HEK293 (cell line): ENCODE data around the gene CAMK2D.

Experiments used
- CTCF ChIA-PET: fragments of 350-600 bp; formaldehyde crosslinking; extraction: SDS; loops from one replicate; lab custom pipeline; 2021; ENCODE audit warnings: antibody characterized with exemption; lab: Yijun Ruan, JAX
- POLR2A ChIA-PET: fragments of 300-600 bp; formaldehyde crosslinking; extraction: SDS; loops from one replicate; lab custom pipeline; 2020; ENCODE audit warnings: antibody characterized with exemption, inconsistent platforms; lab: Yijun Ruan, JAX
- H3K27ac ChIP-seq: fragments of 200-500 bp; sonication (Bioruptor generic); 2 replicates; pipeline ENCODE4 v1.5.1; 2014; ENCODE audit warnings: low read depth, low read length, control low read depth, inconsistent platforms; ENCODE audit errors: extremely low read depth
- H3K36me3 ChIP-seq, 2 experiments: fragments of 200-500 bp in 1 of 2; sonication (Bioruptor generic) in 1 of 2; 1 replicate in 1 of 2; 2 replicates in 1 of 2; pipeline ENCODE4 v1.5.1; 2014 to 2017; ENCODE audit warnings: inconsistent platforms in 2 of 2, low read length in 2 of 2; ENCODE audit not compliant: control insufficient read depth in 2 of 2, insufficient read depth in 1 of 2
- H3K4me1 ChIP-seq: fragments of 200-500 bp; sonication (Bioruptor generic); 2 replicates; pipeline ENCODE4 v1.5.1; 2014; ENCODE audit warnings: mild to moderate bottlenecking, low read length, inconsistent platforms; ENCODE audit not compliant: control insufficient read depth, insufficient read depth
- H3K4me3 ChIP-seq: 2 replicates; pipeline ENCODE4 v1.5.1; 2011; ENCODE audit warnings: low read depth, mild to moderate bottlenecking, control low read depth, low read length, moderate library complexity
- H3K9me3 ChIP-seq: fragments of 200-500 bp; sonication (Bioruptor generic); 2 replicates; pipeline ENCODE4 v1.5.1; 2014; ENCODE audit warnings: low read depth, low read length, inconsistent platforms; ENCODE audit not compliant: control insufficient read depth, insufficient read depth
- PRDM6 ChIP-seq: fragments of 450-650 bp; formaldehyde crosslinking; IDR thresholded peaks from 2 replicates; pipeline ENCODE4 v1.5.1; 2017; ENCODE audit warnings: missing biosample characterization, missing genetic modification characterization
- ZBTB1 ChIP-seq: fragments of 450-650 bp; formaldehyde crosslinking; IDR thresholded peaks from 2 replicates; pipeline ENCODE4 v1.5.1; 2016; ENCODE audit warnings: missing biosample characterization, missing genetic modification characterization
- ZFHX2 ChIP-seq: fragments of 450-650 bp; formaldehyde crosslinking; conservative IDR thresholded peaks from 2 replicates; pipeline ENCODE4 v1.5.1; 2016; ENCODE audit warnings: missing biosample characterization, missing genetic modification characterization
- ZIC2 ChIP-seq: fragments of 450-650 bp; formaldehyde crosslinking; IDR thresholded peaks from 2 replicates; pipeline ENCODE4 v1.5.1; 2016; ENCODE audit warnings: missing biosample characterization, missing genetic modification characterization
- ZNF133 ChIP-seq: fragments of 450-650 bp; formaldehyde crosslinking; IDR thresholded peaks from 2 replicates; pipeline ENCODE4 v1.5.1; 2016; ENCODE audit warnings: missing biosample characterization, missing genetic modification characterization
- ZNF148 ChIP-seq: fragments of 450-650 bp; formaldehyde crosslinking; IDR thresholded peaks from 2 replicates; pipeline ENCODE4 v1.5.0; 2017; ENCODE audit warnings: missing biosample characterization, missing genetic modification characterization, borderline replicate concordance
- ZNF155 ChIP-seq: fragments of 450-650 bp; formaldehyde crosslinking; IDR thresholded peaks from 2 replicates; pipeline ENCODE4 v1.5.1; 2016; ENCODE audit warnings: missing biosample characterization, missing genetic modification characterization
- ZNF2 ChIP-seq: fragments of 450-650 bp; formaldehyde crosslinking; IDR thresholded peaks from 2 replicates; pipeline ENCODE4 v1.5.1; 2016; ENCODE audit warnings: missing biosample characterization, missing genetic modification characterization
- ZNF394 ChIP-seq: fragments of 450-650 bp; formaldehyde crosslinking; IDR thresholded peaks from 2 replicates; pipeline ENCODE4 v1.5.1; 2016; ENCODE audit warnings: missing biosample characterization, missing genetic modification characterization, mild to moderate bottlenecking, moderate library complexity, borderline replicate concordance
- ZNF398 ChIP-seq: fragments of 450-650 bp; formaldehyde crosslinking; IDR thresholded peaks from 2 replicates; pipeline ENCODE4 v1.5.1; 2017; ENCODE audit warnings: missing biosample characterization, missing genetic modification characterization
- ZNF416 ChIP-seq: fragments of 450-650 bp; formaldehyde crosslinking; IDR thresholded peaks from 2 replicates; pipeline ENCODE4 v1.5.1; 2016; ENCODE audit warnings: missing biosample characterization, missing genetic modification characterization
- ZNF521 ChIP-seq: fragments of 450-650 bp; formaldehyde crosslinking; IDR thresholded peaks from 2 replicates; pipeline ENCODE4 v1.5.1; 2017; ENCODE audit warnings: missing biosample characterization, mild to moderate bottlenecking, missing genetic modification characterization
- ZNF610 ChIP-seq: fragments of 450-650 bp; formaldehyde crosslinking; IDR thresholded peaks from 2 replicates; pipeline ENCODE4 v1.5.1; 2016; ENCODE audit warnings: missing biosample characterization, missing genetic modification characterization, borderline replicate concordance
- ZNF747 ChIP-seq: fragments of 450-650 bp; formaldehyde crosslinking; IDR thresholded peaks from 2 replicates; pipeline ENCODE4 v1.5.1; 2016; ENCODE audit warnings: missing biosample characterization, missing genetic modification characterization
- ZNF76 ChIP-seq: fragments of 450-650 bp; formaldehyde crosslinking; IDR thresholded peaks from 2 replicates; pipeline ENCODE4; 2016; ENCODE audit warnings: low read depth, missing biosample characterization, missing genetic modification characterization, borderline replicate concordance
- ZSCAN30 ChIP-seq: fragments of 450-650 bp; IDR thresholded peaks from 2 replicates; pipeline ENCODE4 v1.5.1; 2018; ENCODE audit warnings: missing biosample characterization, mild to moderate bottlenecking, missing genetic modification characterization, moderate library complexity
- ZXDB ChIP-seq: fragments of 450-650 bp; formaldehyde crosslinking; IDR thresholded peaks from 2 replicates; pipeline ENCODE4 v1.5.1; 2016; ENCODE audit warnings: missing biosample characterization, missing genetic modification characterization
- TF ChIP-seq, protein P1 (sequence below): fragments of 450-650 bp; formaldehyde crosslinking; IDR thresholded peaks from 2 replicates; pipeline ENCODE4 v1.5.1; 2016; ENCODE audit warnings: missing biosample characterization, missing genetic modification characterization
- TF ChIP-seq, protein P2 (sequence below): fragments of 450-650 bp; formaldehyde crosslinking; IDR thresholded peaks from 2 replicates; pipeline ENCODE4; 2016; ENCODE audit warnings: missing biosample characterization, missing genetic modification characterization
- TF ChIP-seq, protein P3 (sequence below): fragments of 450-650 bp; formaldehyde crosslinking; IDR thresholded peaks from 2 replicates; pipeline ENCODE4 v1.5.1; 2016; ENCODE audit warnings: missing biosample characterization, missing genetic modification characterization

CAMK2D gene

DNA sequence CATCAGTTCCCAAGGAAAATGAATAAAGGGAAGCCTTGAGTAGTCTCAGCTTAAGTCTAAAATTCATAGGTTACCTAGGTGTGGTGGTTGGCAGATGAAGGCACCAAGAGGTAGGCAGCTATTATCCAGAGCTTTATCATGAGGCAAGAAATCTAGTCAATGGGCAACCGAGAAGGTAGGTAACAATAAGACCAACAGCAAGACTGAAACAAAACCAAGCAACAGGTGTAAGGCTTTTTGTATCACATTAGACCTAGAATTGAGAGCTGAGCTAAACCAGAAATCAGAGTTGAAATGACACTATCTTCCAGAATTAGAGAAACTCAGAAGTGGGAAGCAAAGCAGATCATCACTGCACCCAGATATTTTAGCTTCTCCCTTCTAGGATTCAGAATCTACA is 117.1 kb downstream of the CAMK2D start (continued):
- TF ChIP-seq ZNF398 (tag by site-specific recombination) (no peak), ZNF521 (tag by site-specific recombination) (no peak), ZNF747 (tag by site-specific recombination) (no peak), ZNF76 (tag by site-specific recombination) (no peak)
- TF ChIP-seq, protein P1, sequence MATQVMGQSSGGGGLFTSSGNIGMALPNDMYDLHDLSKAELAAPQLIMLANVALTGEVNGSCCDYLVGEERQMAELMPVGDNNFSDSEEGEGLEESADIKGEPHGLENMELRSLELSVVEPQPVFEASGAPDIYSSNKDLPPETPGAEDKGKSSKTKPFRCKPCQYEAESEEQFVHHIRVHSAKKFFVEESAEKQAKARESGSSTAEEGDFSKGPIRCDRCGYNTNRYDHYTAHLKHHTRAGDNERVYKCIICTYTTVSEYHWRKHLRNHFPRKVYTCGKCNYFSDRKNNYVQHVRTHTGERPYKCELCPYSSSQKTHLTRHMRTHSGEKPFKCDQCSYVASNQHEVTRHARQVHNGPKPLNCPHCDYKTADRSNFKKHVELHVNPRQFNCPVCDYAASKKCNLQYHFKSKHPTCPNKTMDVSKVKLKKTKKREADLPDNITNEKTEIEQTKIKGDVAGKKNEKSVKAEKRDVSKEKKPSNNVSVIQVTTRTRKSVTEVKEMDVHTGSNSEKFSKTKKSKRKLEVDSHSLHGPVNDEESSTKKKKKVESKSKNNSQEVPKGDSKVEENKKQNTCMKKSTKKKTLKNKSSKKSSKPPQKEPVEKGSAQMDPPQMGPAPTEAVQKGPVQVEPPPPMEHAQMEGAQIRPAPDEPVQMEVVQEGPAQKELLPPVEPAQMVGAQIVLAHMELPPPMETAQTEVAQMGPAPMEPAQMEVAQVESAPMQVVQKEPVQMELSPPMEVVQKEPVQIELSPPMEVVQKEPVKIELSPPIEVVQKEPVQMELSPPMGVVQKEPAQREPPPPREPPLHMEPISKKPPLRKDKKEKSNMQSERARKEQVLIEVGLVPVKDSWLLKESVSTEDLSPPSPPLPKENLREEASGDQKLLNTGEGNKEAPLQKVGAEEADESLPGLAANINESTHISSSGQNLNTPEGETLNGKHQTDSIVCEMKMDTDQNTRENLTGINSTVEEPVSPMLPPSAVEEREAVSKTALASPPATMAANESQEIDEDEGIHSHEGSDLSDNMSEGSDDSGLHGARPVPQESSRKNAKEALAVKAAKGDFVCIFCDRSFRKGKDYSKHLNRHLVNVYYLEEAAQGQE = no peak

- Histone ChIP-seq H3K4me3 (no peak overlapping the region), H3K9me3 (no peaks in the 10 kb centered on the region), H3K4me1 (peaks cover 14% of the 10 kb centered on the region), H3K27ac (no peak overlapping the region), H3K36me3 (no peaks in the 10 kb centered on the region)
- ChIA-PET CTCF (no interaction called here), POLR2A (no interaction called here)
- TF ChIP-seq ZSCAN30 = no peak
- TF ChIP-seq ZFHX2 (tag by site-specific recombination) = peak; percentile 51; the same call in 1 of the 2 replicates
- TF ChIP-seq PRDM6 (tag by site-specific recombination) = peak; percentile 14; the same call in 1 of the 2 replicates
- TF ChIP-seq ZXDB (tag by site-specific recombination) = 0 out of 2 replicates have a peak, but pooled peaks have one; percentile 25
- TF ChIP-seq ZNF610 (tag by site-specific recombination) = no peak
Measured at GRCh38 chr4:113643505-113643904, 118.0 kb downstream of the CAMK2D start.

DNA sequence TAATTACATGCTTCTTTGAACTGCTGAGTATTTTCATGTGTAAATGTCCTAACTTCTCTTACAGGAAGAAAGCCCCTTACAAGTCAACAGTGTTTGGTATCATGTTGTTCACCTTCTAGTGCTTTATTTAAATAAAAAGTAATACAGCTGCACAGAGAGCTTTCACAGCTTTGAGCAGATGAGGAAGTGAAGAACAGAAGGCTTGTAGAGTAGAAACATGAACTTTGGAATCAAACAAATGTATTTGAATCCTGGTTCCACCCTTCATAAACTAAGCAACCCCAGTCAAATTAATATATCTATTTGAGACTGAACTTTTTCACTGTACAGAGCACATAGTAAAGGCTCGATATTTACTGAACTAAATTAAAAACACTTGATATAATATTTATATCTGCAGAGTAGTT is 120.5 kb downstream of the CAMK2D start:
- Histone ChIP-seq H3K36me3 (no peaks in the 10 kb centered on the region), H3K4me1 (peaks cover 25% of the 10 kb centered on the region), H3K27ac (no peak overlapping the region), H3K4me3 (no peak overlapping the region), H3K9me3 (no peaks in the 10 kb centered on the region)
- ChIA-PET POLR2A (no interaction called here), CTCF (interaction anchor here (0.8 kb wide), 1 partner anchor 55 kb away, joined by 3 read pairs; no protein-coding TSS in a partner anchor)
- TF ChIP-seq ZNF2 (tag by site-specific recombination) = no peak
- TF ChIP-seq ZNF416 (tag by site-specific recombination) = no peak
- no peak for TF ChIP-seq ZNF148 (tag by site-specific recombination)
- TF ChIP-seq ZNF394 (tag by site-specific recombination) = no peak
- TF ChIP-seq, protein P2, sequence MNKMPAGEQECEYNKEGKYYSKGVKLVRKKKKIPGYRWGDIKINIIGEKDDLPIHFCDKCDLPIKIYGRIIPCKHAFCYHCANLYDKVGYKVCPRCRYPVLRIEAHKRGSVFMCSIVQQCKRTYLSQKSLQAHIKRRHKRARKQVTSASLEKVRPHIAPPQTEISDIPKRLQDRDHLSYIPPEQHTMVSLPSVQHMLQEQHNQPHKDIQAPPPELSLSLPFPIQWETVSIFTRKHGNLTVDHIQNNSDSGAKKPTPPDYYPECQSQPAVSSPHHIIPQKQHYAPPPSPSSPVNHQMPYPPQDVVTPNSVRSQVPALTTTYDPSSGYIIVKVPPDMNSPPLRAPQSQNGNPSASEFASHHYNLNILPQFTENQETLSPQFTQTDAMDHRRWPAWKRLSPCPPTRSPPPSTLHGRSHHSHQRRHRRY (tag by site-specific recombination) = no peak
- no peak for TF ChIP-seq ZNF133 (tag by site-specific recombination)
- TF ChIP-seq ZNF155 (tag by site-specific recombination) = no peak
- no peak for TF ChIP-seq ZBTB1 (tag by site-specific recombination)
- no peak for TF ChIP-seq ZIC2 (tag by site-specific recombination)
- TF ChIP-seq, protein P3, sequence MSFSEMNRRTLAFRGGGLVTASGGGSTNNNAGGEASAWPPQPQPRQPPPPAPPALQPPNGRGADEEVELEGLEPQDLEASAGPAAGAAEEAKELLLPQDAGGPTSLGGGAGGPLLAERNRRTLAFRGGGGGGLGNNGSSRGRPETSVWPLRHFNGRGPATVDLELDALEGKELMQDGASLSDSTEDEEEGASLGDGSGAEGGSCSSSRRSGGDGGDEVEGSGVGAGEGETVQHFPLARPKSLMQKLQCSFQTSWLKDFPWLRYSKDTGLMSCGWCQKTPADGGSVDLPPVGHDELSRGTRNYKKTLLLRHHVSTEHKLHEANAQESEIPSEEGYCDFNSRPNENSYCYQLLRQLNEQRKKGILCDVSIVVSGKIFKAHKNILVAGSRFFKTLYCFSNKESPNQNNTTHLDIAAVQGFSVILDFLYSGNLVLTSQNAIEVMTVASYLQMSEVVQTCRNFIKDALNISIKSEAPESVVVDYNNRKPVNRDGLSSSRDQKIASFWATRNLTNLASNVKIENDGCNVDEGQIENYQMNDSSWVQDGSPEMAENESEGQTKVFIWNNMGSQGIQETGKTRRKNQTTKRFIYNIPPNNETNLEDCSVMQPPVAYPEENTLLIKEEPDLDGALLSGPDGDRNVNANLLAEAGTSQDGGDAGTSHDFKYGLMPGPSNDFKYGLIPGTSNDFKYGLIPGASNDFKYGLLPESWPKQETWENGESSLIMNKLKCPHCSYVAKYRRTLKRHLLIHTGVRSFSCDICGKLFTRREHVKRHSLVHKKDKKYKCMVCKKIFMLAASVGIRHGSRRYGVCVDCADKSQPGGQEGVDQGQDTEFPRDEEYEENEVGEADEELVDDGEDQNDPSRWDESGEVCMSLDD (tag by site-specific recombination) = no peak
